Activated CD4-positive, alpha-beta memory T cell treated with anti-CD3 and anti-CD28 coated beads, Interleukin-2, amount 10 ng/mL, durations not matched to agents 7 days and 5 days (primary cell): ENCODE data around the gene ELOA2. TPM values are rescaled to one million over a fixed set of nuclear protein-coding genes. Genes with fewer than 3 reads are reported as not detected.

ENCODE experiments used
- CTCF ChIA-PET: fragments of 350-600 bp; sonication (Branson Sonifier 250); formaldehyde crosslinking; loops from one replicate; lab custom pipeline; 2021; ENCODE audit warnings: antibody characterized with exemption, inconsistent platforms; lab: Charles Lee
- POLR2A ChIA-PET: fragments of 350-600 bp; sonication (Branson Sonifier 250); formaldehyde crosslinking; loops from one replicate; lab custom pipeline; 2021; ENCODE audit warnings: antibody characterized with exemption; lab: Charles Lee
- DNase-seq: peaks from one replicate; pipeline ENCODE4 v3.0.0-alpha.2; 2020
- H3K27ac Mint-ChIP-seq: one replicate; pipeline ENCODE4 v1.8.0; 2021; ENCODE audit warnings: mild to moderate bottlenecking, mixed read lengths
- H3K27me3 Mint-ChIP-seq: one replicate; pipeline ENCODE4 v1.8.0; 2021; ENCODE audit warnings: mixed read lengths
- H3K36me3 Mint-ChIP-seq: one replicate; pipeline ENCODE4 v1.8.0; 2021; ENCODE audit warnings: low read depth, mixed read lengths
- H3K4me1 Mint-ChIP-seq: one replicate; pipeline ENCODE4 v1.8.0; 2021; ENCODE audit warnings: mixed read lengths
- H3K4me3 Mint-ChIP-seq: one replicate; pipeline ENCODE4 v1.8.0; 2021; ENCODE audit warnings: mild to moderate bottlenecking, mixed read lengths
- H3K9me3 Mint-ChIP-seq: one replicate; pipeline ENCODE4 v1.8.0; 2021; ENCODE audit warnings: mixed read lengths
- total RNA-seq, 2 experiments: library from RNA; stranded (reverse); gene quantifications; one replicate each; pipeline ENCODE4 v1.2.3, GENCODE V29; 2021

Gene ELOA2
- total RNA-seq: not detected

DNA sequence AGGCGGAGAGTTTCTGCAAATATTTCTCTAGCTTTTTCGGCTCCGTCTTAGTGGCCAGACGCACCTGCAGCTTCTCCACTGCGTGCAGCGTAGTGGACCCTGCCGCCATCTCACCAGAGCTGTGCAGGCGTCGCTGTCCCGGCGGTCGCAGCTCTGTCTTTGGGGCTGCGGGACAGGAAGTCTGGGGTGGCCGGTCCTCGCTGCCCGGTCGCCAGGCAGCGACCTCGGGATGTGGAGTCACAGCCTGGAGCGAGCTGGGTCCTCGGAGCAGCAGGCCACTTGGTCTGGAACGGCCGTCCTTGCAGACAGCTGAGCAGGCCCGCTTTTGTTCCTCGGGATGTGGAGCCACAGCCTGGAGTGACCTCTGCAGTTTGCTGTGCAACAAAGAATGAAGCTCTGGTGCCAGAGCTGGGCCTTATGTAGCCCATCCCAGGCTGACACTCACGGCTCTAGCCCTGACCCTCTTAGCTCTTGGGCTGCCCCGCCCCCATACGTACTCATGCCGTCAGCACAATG lies at the start of gene ELOA2:
Gene ELOA2 (minus strand): TSS at position 466 of the 516 bp plus-strand sequence. CDS start 357 bp downstream, at position 109.
- Mint-ChIP-seq H3K9me3 (no peaks in the 10 kb centered on the region), H3K27me3 (peaks cover 7% of the 10 kb centered on the region), H3K4me3 (no peak within 1 kb of the TSS), H3K36me3 (no peaks in the 10 kb centered on the region), H3K27ac (no peak within 1 kb of the TSS), H3K4me1 (no peaks in the 10 kb centered on the region)
- CTCF ChIA-PET: no interaction called here
- DNase-seq: no peak
- POLR2A ChIA-PET: no interaction called here

- no peaks in the 10 kb centered on the region for H3K4me1 Mint-ChIP-seq
- H3K36me3 Mint-ChIP-seq: no peaks in the 10 kb centered on the region
- ChIA-PET POLR2A (no interaction called here), CTCF (interaction anchor here (1.1 kb wide), 1 partner anchor 30 kb away, joined by 3 read pairs; no protein-coding TSS in a partner anchor)
- peaks cover 3% of the 10 kb centered on the region for H3K27me3 Mint-ChIP-seq
- no peak for DNase-seq
- no peaks in the 10 kb centered on the region for H3K9me3 Mint-ChIP-seq
- no peak overlapping the region for H3K27ac Mint-ChIP-seq
- H3K4me3 Mint-ChIP-seq: no peak overlapping the region
Measured at GRCh38 chr18:47081578-47081977, 46.2 kb upstream of the ELOA2 start.

DNA sequence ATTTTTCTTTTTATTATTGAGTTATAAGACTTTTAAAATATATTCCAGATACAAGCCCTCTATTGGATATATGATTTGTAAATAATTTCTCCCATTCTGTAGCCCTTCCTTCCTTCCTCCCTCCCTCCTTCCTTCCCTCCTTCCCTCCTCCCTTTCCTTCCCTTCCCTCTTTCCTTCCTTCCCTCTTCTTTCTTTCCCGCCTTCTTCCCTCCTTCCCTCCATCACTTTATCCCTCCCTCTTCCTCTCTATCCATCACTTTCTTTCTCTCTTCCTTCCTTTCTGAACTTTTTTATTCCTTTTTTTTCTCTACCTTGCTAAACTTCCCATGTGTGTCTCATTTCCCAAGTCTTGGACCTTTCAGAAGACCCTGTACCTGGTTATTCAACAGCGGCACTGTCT lies 45.5 kb upstream of the ELOA2 start:
- no peaks in the 10 kb centered on the region for H3K4me1 Mint-ChIP-seq
- POLR2A ChIA-PET: no interaction called here

DNA sequence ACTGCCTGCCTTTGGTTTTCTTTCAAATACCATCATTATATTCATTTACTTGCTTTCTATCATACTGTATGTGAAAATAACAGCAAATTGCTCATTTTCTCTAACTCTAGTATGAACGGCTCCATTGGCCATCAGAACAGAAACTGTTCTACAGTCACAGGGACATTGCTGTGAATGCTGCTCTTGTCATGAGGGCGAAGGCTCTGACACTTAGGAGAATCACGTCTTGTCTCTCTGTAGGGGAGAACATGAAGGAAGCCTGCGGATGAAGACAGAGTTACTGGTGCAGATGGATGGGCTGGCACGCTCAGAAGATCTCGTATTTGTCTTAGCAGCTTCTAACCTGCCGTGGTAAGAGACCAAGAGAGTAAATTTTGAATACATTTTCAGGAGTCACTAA lies 41.7 kb upstream of the ELOA2 start:
- POLR2A ChIA-PET: no interaction called here
- no peak overlapping the region for H3K27ac Mint-ChIP-seq
- no peak for DNase-seq
- CTCF ChIA-PET: no interaction called here
- no peak overlapping the region for H3K4me3 Mint-ChIP-seq
- no peaks in the 10 kb centered on the region for H3K36me3 Mint-ChIP-seq
- H3K27me3 Mint-ChIP-seq: peaks cover 3% of the 10 kb centered on the region
- H3K4me1 Mint-ChIP-seq: peaks cover 3% of the 10 kb centered on the region
- H3K9me3 Mint-ChIP-seq: no peaks in the 10 kb centered on the region

More for the DNA sequence above, 45.5 kb upstream of the ELOA2 start:
- H3K27ac Mint-ChIP-seq: no peak overlapping the region
- H3K4me3 Mint-ChIP-seq: no peak overlapping the region
- no peaks in the 10 kb centered on the region for H3K9me3 Mint-ChIP-seq
- CTCF ChIA-PET: no interaction called here
- no peaks in the 10 kb centered on the region for H3K36me3 Mint-ChIP-seq
- peaks cover 3% of the 10 kb centered on the region for H3K27me3 Mint-ChIP-seq
- DNase-seq: no peak

- CTCF ChIA-PET: interaction anchor here (0.9 kb wide), 1 partner anchor 679 kb away, joined by 3 read pairs; no protein-coding TSS in a partner anchor
- H3K36me3 Mint-ChIP-seq: no peaks in the 10 kb centered on the region
- POLR2A ChIA-PET: no interaction called here
- no peak overlapping the region for H3K27ac Mint-ChIP-seq
- H3K4me1 Mint-ChIP-seq: peaks cover 3% of the 10 kb centered on the region
- DNase-seq: no peak
- H3K9me3 Mint-ChIP-seq: no peaks in the 10 kb centered on the region
- H3K4me3 Mint-ChIP-seq: no peak overlapping the region
- peaks cover 3% of the 10 kb centered on the region for H3K27me3 Mint-ChIP-seq
Measured at GRCh38 chr18:47075098-47075883, 39.9 kb upstream of the ELOA2 start.

- ChIA-PET POLR2A (no interaction called here), CTCF (no interaction called here)
- no peaks in the 10 kb centered on the region for H3K4me1 Mint-ChIP-seq
- DNase-seq: no peak
- no peaks in the 10 kb centered on the region for H3K36me3 Mint-ChIP-seq
- H3K27me3 Mint-ChIP-seq: peaks cover 8% of the 10 kb centered on the region
- H3K27ac Mint-ChIP-seq: no peak overlapping the region
- no peak overlapping the region for H3K4me3 Mint-ChIP-seq
- H3K9me3 Mint-ChIP-seq: no peaks in the 10 kb centered on the region
Measured at GRCh38 chr18:47067648-47068047, 32.2 kb upstream of the ELOA2 start.

GRCh38 chr18:47063096-47063495 lies 27.7 kb upstream of the ELOA2 start:
- Mint-ChIP-seq H3K27ac (no peak overlapping the region), H3K36me3 (no peaks in the 10 kb centered on the region), H3K4me3 (no peak overlapping the region), H3K9me3 (no peaks in the 10 kb centered on the region), H3K27me3 (peaks cover 5% of the 10 kb centered on the region), H3K4me1 (no peaks in the 10 kb centered on the region)
- ChIA-PET POLR2A (no interaction called here), CTCF (no interaction called here)
- no peak for DNase-seq

DNA sequence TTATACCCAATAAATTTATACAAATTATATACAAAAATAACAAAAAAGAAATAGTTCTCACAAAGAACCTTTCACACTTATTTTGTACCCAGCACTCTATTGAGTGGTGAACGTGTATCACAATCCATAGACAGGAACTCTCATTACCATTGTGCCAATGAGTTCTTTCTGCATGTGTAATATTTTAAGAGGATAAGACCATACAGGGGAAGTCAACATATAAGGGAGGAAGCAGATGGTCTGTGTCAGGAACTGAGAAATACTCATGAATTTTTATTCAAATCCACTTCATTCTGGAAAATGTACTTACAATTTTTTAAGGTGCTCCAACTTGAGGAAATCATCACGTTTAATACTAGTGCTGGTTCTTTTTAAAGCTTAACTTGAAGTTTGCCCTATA lies 27.1 kb upstream of the ELOA2 start:
- Mint-ChIP-seq H3K27ac (no peak overlapping the region), H3K4me1 (no peaks in the 10 kb centered on the region), H3K4me3 (no peak overlapping the region), H3K27me3 (peaks cover 4% of the 10 kb centered on the region), H3K36me3 (no peaks in the 10 kb centered on the region), H3K9me3 (no peaks in the 10 kb centered on the region)
- ChIA-PET POLR2A (no interaction called here), CTCF (no interaction called here)
- no peak for DNase-seq

DNA sequence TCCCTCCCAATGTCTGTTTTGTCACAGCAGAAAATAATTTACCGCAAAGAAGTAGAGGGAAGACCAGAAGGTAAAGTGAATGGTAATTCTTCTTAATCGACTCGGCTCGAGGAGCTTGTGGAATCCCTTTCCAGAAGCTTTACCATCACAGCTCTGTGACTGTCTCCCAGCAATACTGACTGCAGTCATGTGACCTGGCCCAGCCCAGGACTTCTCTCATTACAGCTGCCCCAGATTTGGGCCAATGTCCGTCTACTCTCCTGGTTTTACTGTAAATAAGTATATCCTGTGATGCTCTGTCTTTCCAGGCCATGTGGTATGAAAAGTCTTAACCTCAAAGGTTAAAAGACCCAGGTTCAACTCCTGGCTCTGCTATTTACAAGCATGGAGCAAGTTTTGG lies 18.9 kb upstream of the ELOA2 start:
- ChIA-PET CTCF (interaction anchor here (2.0 kb wide), 1 partner anchor 695 kb away, joined by 9 read pairs; no protein-coding TSS in a partner anchor), POLR2A (no interaction called here)
- Mint-ChIP-seq H3K4me3 (no peak overlapping the region), H3K27ac (no peak overlapping the region), H3K4me1 (no peaks in the 10 kb centered on the region), H3K27me3 (peaks cover 12% of the 10 kb centered on the region), H3K9me3 (no peaks in the 10 kb centered on the region), H3K36me3 (no peaks in the 10 kb centered on the region)
- DNase-seq: no peak

GRCh38 chr18:47050468-47050867 lies 15.0 kb upstream of the ELOA2 start:
- H3K4me1 Mint-ChIP-seq: no peaks in the 10 kb centered on the region
- CTCF ChIA-PET: interaction anchor here (0.7 to 1.6 kb wide), 2 partner anchors 153 to 154 kb away, joined by 5 to 8 read pairs; no protein-coding TSS in a partner anchor
- POLR2A ChIA-PET: no interaction called here
- DNase-seq: no peak
- no peaks in the 10 kb centered on the region for H3K9me3 Mint-ChIP-seq
- peaks cover 15% of the 10 kb centered on the region for H3K27me3 Mint-ChIP-seq
- H3K36me3 Mint-ChIP-seq: no peaks in the 10 kb centered on the region
- no peak overlapping the region for H3K4me3 Mint-ChIP-seq
- no peak overlapping the region for H3K27ac Mint-ChIP-seq

DNA sequence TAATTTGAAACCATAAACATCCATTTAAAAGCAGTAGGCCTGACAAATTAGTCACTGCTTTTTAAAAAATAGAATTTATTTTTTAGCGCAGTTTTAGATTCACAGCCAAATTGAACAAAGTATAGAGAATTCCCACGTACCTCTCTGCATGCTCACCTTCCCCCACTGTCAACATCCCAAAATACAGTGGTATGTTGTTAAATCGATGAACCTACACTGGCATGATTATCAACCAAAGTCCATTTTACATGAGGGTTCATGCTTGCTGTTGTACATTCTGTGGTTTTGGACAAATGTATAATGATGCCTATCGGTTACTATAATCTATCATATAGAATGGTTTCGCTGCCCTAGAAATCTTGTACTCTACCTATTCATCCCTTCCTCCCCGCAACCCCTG lies 5.6 kb upstream of the ELOA2 start:
- ChIA-PET POLR2A (no interaction called here), CTCF (no interaction called here)
- no peaks in the 10 kb centered on the region for H3K9me3 Mint-ChIP-seq
- no peaks in the 10 kb centered on the region for H3K36me3 Mint-ChIP-seq
- H3K4me1 Mint-ChIP-seq: no peaks in the 10 kb centered on the region
- H3K27me3 Mint-ChIP-seq: peaks cover 12% of the 10 kb centered on the region
- no peak for DNase-seq
- H3K27ac Mint-ChIP-seq: no peak overlapping the region
- no peak overlapping the region for H3K4me3 Mint-ChIP-seq

DNA sequence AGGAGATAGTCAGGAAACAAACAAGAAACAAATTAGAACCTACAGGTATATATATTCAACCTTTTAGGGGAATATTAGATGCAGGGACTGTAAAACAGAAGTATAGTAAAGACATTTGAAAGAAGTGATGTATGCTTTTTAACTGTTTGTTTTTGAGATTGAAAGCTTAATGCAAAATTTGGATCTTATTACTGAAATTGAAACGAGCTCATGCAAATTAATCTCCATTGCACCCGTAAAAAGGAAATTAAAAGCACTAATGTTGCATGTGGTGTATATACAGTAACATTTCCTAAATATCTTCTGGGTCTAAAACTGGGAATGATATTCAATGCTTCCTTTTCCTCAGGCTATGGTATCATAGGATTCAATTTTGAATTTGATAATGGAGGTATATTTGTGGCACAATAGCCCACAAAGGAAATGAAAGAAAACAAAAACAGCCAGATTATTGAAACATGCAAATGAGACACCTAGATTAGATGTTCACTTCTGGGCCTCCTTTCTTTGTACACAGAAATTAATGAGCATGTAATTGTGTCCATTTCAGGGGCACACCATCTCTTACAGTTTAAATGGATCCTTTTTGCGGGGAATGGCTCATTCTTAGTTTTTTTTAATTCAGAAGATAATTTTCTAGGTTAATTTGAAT lies 1.6 kb upstream of the ELOA2 start:
- Mint-ChIP-seq H3K9me3 (no peaks in the 10 kb centered on the region), H3K36me3 (no peaks in the 10 kb centered on the region), H3K27me3 (peaks cover 8% of the 10 kb centered on the region), H3K4me1 (no peaks in the 10 kb centered on the region), H3K27ac (no peak overlapping the region), H3K4me3 (no peak overlapping the region)
- no peak for DNase-seq
- POLR2A ChIA-PET: no interaction called here
- CTCF ChIA-PET: no interaction called here

GRCh38 chr18:47036298-47036874 lies 965 bp upstream of the ELOA2 start:
- Mint-ChIP-seq H3K36me3 (no peaks in the 10 kb centered on the region), H3K4me1 (no peaks in the 10 kb centered on the region), H3K27me3 (peaks cover 8% of the 10 kb centered on the region), H3K9me3 (no peaks in the 10 kb centered on the region), H3K27ac (no peak overlapping the region), H3K4me3 (no peak overlapping the region)
- POLR2A ChIA-PET: no interaction called here
- DNase-seq: no peak
- CTCF ChIA-PET: no interaction called here
